Measurements from ENCODE around the gene FAM118B.

FAM118B gene

GRCh38 chr11:126297004-126297403 lies 85.4 kb downstream of the FAM118B start:
- H3K36me3 ChIP-seq (replicated peaks) = peaks cover 17% of the 10 kb centered on the region
- H3K4me3 ChIP-seq (ENCODE audit: low read depth, low read length) = no peak overlapping the region
- in situ Hi-C loops (cut with HindIII; ENCODE audit: low pct_ligation_motif_present, low sequenced_read_pairs) = no loop called here
- DNase-seq = no peak
- no peak overlapping the region for H3K27ac ChIP-seq
- TF ChIP-seq, protein P1, sequence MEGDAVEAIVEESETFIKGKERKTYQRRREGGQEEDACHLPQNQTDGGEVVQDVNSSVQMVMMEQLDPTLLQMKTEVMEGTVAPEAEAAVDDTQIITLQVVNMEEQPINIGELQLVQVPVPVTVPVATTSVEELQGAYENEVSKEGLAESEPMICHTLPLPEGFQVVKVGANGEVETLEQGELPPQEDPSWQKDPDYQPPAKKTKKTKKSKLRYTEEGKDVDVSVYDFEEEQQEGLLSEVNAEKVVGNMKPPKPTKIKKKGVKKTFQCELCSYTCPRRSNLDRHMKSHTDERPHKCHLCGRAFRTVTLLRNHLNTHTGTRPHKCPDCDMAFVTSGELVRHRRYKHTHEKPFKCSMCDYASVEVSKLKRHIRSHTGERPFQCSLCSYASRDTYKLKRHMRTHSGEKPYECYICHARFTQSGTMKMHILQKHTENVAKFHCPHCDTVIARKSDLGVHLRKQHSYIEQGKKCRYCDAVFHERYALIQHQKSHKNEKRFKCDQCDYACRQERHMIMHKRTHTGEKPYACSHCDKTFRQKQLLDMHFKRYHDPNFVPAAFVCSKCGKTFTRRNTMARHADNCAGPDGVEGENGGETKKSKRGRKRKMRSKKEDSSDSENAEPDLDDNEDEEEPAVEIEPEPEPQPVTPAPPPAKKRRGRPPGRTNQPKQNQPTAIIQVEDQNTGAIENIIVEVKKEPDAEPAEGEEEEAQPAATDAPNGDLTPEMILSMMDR (IDR thresholded peaks at IDR 0.05; ENCODE audit: low read depth, low read length, missing control alignments) = no peak
- H3K27me3 ChIP-seq (replicated peaks) = no peaks in the 10 kb centered on the region

GRCh38 chr11:126303623-126304456 lies 92.3 kb downstream of the FAM118B start, which contains the start of gene DCPS:
TSS of gene DCPS (plus strand) at chr11:126304060. CDS start at chr11:126304081, 21 bp downstream.
- in situ Hi-C loops (cut with HindIII; ENCODE audit: low pct_ligation_motif_present, low sequenced_read_pairs) = no loop called here
- Histone ChIP-seq H3K4me3 (ENCODE audit: low read depth, low read length) (peak within 1 kb of the TSS; percentile 84), H3K27me3 (replicated peaks) (no peaks in the 10 kb centered on the region), H3K36me3 (replicated peaks) (no peaks in the 10 kb centered on the region), H3K27ac (peak within 1 kb of the TSS; percentile 88)
- TF ChIP-seq, protein P1 (IDR thresholded peaks at IDR 0.05; ENCODE audit: low read depth, low read length, missing control alignments) = no peak
- DNase-seq = peak; percentile 86

DNA sequence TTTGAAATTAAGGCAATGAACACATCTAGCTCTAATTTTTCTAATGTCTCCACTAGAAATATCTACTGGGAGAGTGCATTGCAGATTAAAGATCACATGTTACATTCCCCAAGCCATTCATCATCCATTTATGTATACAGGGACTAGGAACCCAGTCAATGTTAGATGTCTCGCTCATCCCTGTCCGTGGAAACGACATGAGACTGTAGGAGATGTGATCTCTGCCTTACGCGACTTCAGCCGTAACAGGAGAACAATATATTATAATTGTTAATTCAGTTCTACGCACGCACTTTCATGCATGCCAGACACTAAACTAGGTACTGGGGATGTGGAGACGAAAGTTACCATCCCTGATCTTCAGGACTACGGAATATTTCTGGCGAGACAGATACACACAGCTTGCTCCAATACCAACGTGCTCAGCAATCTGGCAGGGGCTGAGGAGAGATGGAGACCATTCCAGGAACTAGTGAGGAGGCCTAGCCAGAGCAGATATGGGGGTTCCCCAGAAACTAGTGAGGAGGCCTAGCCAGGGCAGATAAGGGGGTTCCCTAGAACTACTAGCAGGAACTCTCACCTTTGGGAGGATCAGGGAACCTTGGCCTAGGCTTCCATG lies 93.0 kb downstream of the FAM118B start:
- TF ChIP-seq, protein P1 (IDR thresholded peaks at IDR 0.05; ENCODE audit: low read depth, low read length, missing control alignments) = no peak
- Histone ChIP-seq H3K4me3 (ENCODE audit: low read depth, low read length) (peak overlapping the region; percentile 84), H3K36me3 (replicated peaks) (no peaks in the 10 kb centered on the region), H3K27me3 (replicated peaks) (no peaks in the 10 kb centered on the region), H3K27ac (no peak overlapping the region)
- DNase-seq = no peak
- in situ Hi-C loops (cut with HindIII; ENCODE audit: low pct_ligation_motif_present, low sequenced_read_pairs) = no loop called here

GRCh38 chr11:126305699-126306098 lies 94.1 kb downstream of the FAM118B start:
- no peaks in the 10 kb centered on the region for H3K36me3 ChIP-seq (replicated peaks)
- in situ Hi-C loops (cut with HindIII; ENCODE audit: low pct_ligation_motif_present, low sequenced_read_pairs) = no loop called here
- TF ChIP-seq, protein P1 (IDR thresholded peaks at IDR 0.05; ENCODE audit: low read depth, low read length, missing control alignments) = no peak
- no peak for DNase-seq
- H3K27ac ChIP-seq = no peak overlapping the region
- no peaks in the 10 kb centered on the region for H3K27me3 ChIP-seq (replicated peaks)
- H3K4me3 ChIP-seq (ENCODE audit: low read depth, low read length) = no peak overlapping the region

DNA sequence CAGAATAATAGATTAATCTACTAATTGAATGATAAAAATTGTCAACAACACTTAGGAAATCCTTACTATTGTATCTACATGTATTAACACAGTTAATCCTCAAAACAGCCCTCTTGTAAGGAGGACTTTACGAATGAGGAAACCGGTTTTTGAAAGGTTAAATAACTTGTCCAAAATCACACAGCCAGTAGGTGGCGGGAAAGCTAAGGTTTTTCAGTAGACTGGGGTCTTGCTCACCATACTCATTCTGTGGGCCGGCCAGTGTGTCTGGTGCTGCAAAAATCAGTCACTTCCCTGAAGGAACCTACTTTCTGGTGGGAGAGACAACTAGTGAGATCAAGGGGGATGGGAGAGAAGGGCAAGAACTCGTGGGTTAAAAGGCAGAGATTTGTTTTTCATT lies 96.1 kb downstream of the FAM118B start:
- Histone ChIP-seq H3K27ac (no peak overlapping the region), H3K27me3 (replicated peaks) (no peaks in the 10 kb centered on the region), H3K36me3 (replicated peaks) (no peaks in the 10 kb centered on the region), H3K4me3 (ENCODE audit: low read depth, low read length) (no peak overlapping the region)
- TF ChIP-seq, protein P1 (IDR thresholded peaks at IDR 0.05; ENCODE audit: low read depth, low read length, missing control alignments) = peak; percentile 69
- peak; percentile 40 for DNase-seq
- in situ Hi-C loops (cut with HindIII; ENCODE audit: low pct_ligation_motif_present, low sequenced_read_pairs) = no loop called here
